Psoas muscle (tissue), 8 donors: ENCODE data around the gene MYLK2. TPM values are rescaled to one million over a fixed set of nuclear protein-coding genes. Genes with fewer than 3 reads are reported as not detected.

Experiments used
- ATAC-seq, 4 donors: fragments of 200-7000 bp; cut with Tn5 transposase; one replicate each; pipeline ENCODE4 v1.9.1; 2020; ENCODE audit warnings: moderate library complexity in 3 of 4, mild to moderate bottlenecking in 2 of 4
- DNase-seq, 2 donors: peaks; one replicate each; pipeline ENCODE4 v3.0.0-alpha.2; 2020
- H3K27ac ChIP-seq: fragments of 200-600 bp; one replicate; pipeline ENCODE4 v1.8.0; 2022
- H3K27me3 ChIP-seq, 3 donors: fragments of 200-600 bp in 1 of 3; one replicate each; pipeline versions ENCODE4 v1.6.1 to v1.8.0; 2013 to 2022; ENCODE audit warnings: low read length in 2 of 3, mild to moderate bottlenecking in 2 of 3, moderate library complexity in 1 of 3; ENCODE audit not compliant: insufficient read depth in 3 of 3
- H3K36me3 ChIP-seq, 2 donors: fragments of 200-600 bp in 1 of 2; one replicate each; pipeline versions ENCODE4 v1.6.1 to v1.8.0; 2013 to 2022; ENCODE audit warnings: low read depth in 1 of 2, mild to moderate bottlenecking in 1 of 2, moderate library complexity in 1 of 2; ENCODE audit not compliant: insufficient read depth in 1 of 2
- H3K4me1 ChIP-seq: fragments of 200-600 bp; one replicate; pipeline ENCODE4 v1.8.0; 2022
- H3K4me3 ChIP-seq: fragments of 200-600 bp; one replicate; pipeline ENCODE4 v1.8.0; 2022; ENCODE audit warnings: mild to moderate bottlenecking
- H3K9me3 ChIP-seq: fragments of 200-600 bp; one replicate; pipeline ENCODE4 v1.8.0; 2022
- WGBS, 3 donors: extraction: QIAGEN DNeasy Blood & Tissue Kit; methylation state at CpG; one replicate each; pipeline versions ENCODE4 v1.1.6 to v1.1.7; 2013; 5-methylcytosine and 5-hydroxymethylcytosine counted together
- intact Hi-C, 2 donors: fragments of 100-400 bp; cut with DNase I; formaldehyde crosslinking; loops; one replicate each; pipeline versions ENCODE4 v1.11.0 to v1.14.2; 2022
- polyA plus RNA-seq, 3 donors: library from polyadenylated mRNA; stranded (reverse); fragments of 200-250 nt; gene quantifications; one replicate each; pipeline ENCODE4 v1.2.3, GENCODE V29; 2013
- total RNA-seq, 4 donors: library from RNA; stranded (reverse); fragmentation: NEBNext Ultra II Directional in 2 of 4; extraction: Animal tissue kit (Norgen Biotek cat#: 25700) in 2 of 4; gene quantifications; one replicate each; pipeline versions ENCODE4 v1.2.1 to v1.2.4, GENCODE V29; 2021 to 2023
- TF ChIP-seq, protein P1 (sequence below): fragments of 200-600 bp; IDR thresholded peaks from one replicate; pipeline ENCODE4 v1.8.0; 2022; ENCODE audit warnings: antibody characterized with exemption
- donor health status: healthy with polysubstance abuse.
- donor health status: DM: no; HTN: no; CAD: no; lungs with moderate emphysema.
- donor health status: Bipolar disorder and iron deficiency.
- donor health status: healthy.
- donor health status: DM: yes; HTN: yes; CAD: no.
- donor health status: DM: no; HTN: no; CAD: no.
- donor health status: DM: no; HTN: no; CAD: no.
- donor health status: DM: yes; HTN: yes; CAD: no.

MYLK2 gene
- total and polyA plus RNA-seq, 7 donors, result 30.6 to 273 (median 94.5) TPM

DNA sequence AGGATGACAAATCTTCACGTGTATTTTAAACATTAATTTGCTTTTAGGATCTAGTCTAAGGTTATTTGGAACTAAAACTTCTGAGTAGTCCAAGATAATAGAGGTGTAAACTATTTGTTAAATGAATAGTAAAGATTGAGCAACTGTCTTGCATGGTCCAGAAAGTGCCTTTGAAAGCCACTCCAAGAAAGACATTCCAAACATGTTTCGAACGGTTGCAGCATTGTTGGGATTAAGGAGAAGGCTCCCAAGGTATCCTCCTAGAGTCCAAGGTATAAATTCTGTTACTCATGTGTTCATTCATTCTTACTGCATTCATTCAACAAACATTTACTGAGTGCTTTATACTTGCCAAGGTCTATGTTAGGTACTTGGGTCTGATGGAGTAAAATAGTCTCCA lies 28.8 kb upstream of the MYLK2 start:
- WGBS, 3 donors, result 49 to 66% (median 60%) methylated on average over 3 of the region's 3 CpGs
- H3K27ac ChIP-seq, result peak overlapping the region; percentile 63
- intact Hi-C loops, result no loop called here
- H3K4me1 ChIP-seq, result peaks cover 10% of the 10 kb centered on the region
- no peaks in the 10 kb centered on the region for H3K9me3 ChIP-seq
- no peaks in the 10 kb centered on the region for H3K36me3 ChIP-seq
- H3K4me3 ChIP-seq, result no peak overlapping the region
- ATAC-seq, result no peak
- H3K27me3 ChIP-seq, result no peaks in the 10 kb centered on the region
- TF ChIP-seq, protein P1, sequence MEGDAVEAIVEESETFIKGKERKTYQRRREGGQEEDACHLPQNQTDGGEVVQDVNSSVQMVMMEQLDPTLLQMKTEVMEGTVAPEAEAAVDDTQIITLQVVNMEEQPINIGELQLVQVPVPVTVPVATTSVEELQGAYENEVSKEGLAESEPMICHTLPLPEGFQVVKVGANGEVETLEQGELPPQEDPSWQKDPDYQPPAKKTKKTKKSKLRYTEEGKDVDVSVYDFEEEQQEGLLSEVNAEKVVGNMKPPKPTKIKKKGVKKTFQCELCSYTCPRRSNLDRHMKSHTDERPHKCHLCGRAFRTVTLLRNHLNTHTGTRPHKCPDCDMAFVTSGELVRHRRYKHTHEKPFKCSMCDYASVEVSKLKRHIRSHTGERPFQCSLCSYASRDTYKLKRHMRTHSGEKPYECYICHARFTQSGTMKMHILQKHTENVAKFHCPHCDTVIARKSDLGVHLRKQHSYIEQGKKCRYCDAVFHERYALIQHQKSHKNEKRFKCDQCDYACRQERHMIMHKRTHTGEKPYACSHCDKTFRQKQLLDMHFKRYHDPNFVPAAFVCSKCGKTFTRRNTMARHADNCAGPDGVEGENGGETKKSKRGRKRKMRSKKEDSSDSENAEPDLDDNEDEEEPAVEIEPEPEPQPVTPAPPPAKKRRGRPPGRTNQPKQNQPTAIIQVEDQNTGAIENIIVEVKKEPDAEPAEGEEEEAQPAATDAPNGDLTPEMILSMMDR, result no peak
- no peak for DNase-seq

- H3K4me3 ChIP-seq, result no peak overlapping the region
- H3K27ac ChIP-seq, result no peak overlapping the region
- ATAC-seq, result no peak
- TF ChIP-seq, protein P1, result no peak
- intact Hi-C loops, result no loop called here
- no peak for DNase-seq
- no peaks in the 10 kb centered on the region for H3K9me3 ChIP-seq
- no peaks in the 10 kb centered on the region for H3K36me3 ChIP-seq
- H3K4me1 ChIP-seq, result no peaks in the 10 kb centered on the region
- H3K27me3 ChIP-seq, result no peaks in the 10 kb centered on the region
- 62 to 85% (median 67%) methylated on average over 3 of the region's 3 CpGs for WGBS, 3 donors
Measured at GRCh38 chr20:31797364-31797763, 21.8 kb upstream of the MYLK2 start.

- H3K4me3 ChIP-seq, result no peak overlapping the region
- H3K27ac ChIP-seq, result no peak overlapping the region
- no peak for DNase-seq
- H3K27me3 ChIP-seq, result no peaks in the 10 kb centered on the region
- 92 to 95% (median 92%) methylated on average over 7 of the region's 7 CpGs for WGBS, 3 donors
- H3K36me3 ChIP-seq, result no peaks in the 10 kb centered on the region
- peaks cover 20% of the 10 kb centered on the region for H3K4me1 ChIP-seq
- no peaks in the 10 kb centered on the region for H3K9me3 ChIP-seq
- intact Hi-C loops, result no loop called here
- TF ChIP-seq, protein P1, result no peak
- no peak for ATAC-seq
Measured at GRCh38 chr20:31801508-31801907, 17.6 kb upstream of the MYLK2 start.

- H3K27me3 ChIP-seq, result no peaks in the 10 kb centered on the region
- H3K4me1 ChIP-seq, result peaks cover 41% of the 10 kb centered on the region
- no peak for DNase-seq
- intact Hi-C loops, result no loop called here
- H3K27ac ChIP-seq, result no peak overlapping the region
- no peaks in the 10 kb centered on the region for H3K9me3 ChIP-seq
- H3K36me3 ChIP-seq, result no peaks in the 10 kb centered on the region
- no peak overlapping the region for H3K4me3 ChIP-seq
- WGBS, 3 donors, result 90 to 93% (median 92%) methylated on average over 7 of the region's 7 CpGs
- no peak for ATAC-seq
- TF ChIP-seq, protein P1, result no peak
Measured at GRCh38 chr20:31803552-31804291, 15.4 kb upstream of the MYLK2 start.
